OCI-LY3 (cell line): ENCODE measurements around the gene CCDC159.

Experiments
- H2AFZ ChIP-seq: fragments of 200-600, 300-600 bp; shearing (Covaris generic); 2 replicates; pipeline ENCODE4 v1.6.0; 2014; ENCODE audit warnings: antibody characterized with exemption, low read depth, low read length
- H3K27ac ChIP-seq: fragments of 200-600, 300-600 bp; sonication (generic); 2 replicates; pipeline ENCODE4 v1.5.1; 2014; ENCODE audit warnings: mild to moderate bottlenecking, low read length, moderate library complexity, mixed read lengths
- H3K27me3 ChIP-seq: fragments of 200-600, 300-600 bp; sonication (generic); 2 replicates; pipeline ENCODE4 v1.6.1; 2014; ENCODE audit warnings: low read depth, low read length, mixed read lengths
- H3K36me3 ChIP-seq: fragments of 200-600, 300-600 bp; sonication (generic); replicated peaks from 2 replicates; pipeline ENCODE3; 2014; ENCODE audit warnings: low read depth, low read length, mixed read lengths
- H3K4me1 ChIP-seq: fragments of 300-600, 200-600 bp; sonication (generic); 2 replicates; pipeline ENCODE4 v1.6.1; 2014; ENCODE audit warnings: low read length, mixed read lengths
- H3K4me2 ChIP-seq: fragments of 200-600, 300-600 bp; sonication (generic); 2 replicates; pipeline ENCODE4 v1.6.1; 2014; ENCODE audit warnings: low read length, mixed read lengths
- H3K4me3 ChIP-seq: fragments of 300-600, 200-600 bp; sonication (generic); 2 replicates; pipeline ENCODE4 v1.5.1; 2014; ENCODE audit warnings: antibody characterized with exemption, mild to moderate bottlenecking, low read length, moderate library complexity
- H3K79me2 ChIP-seq: fragments of 300-600, 200-600 bp; shearing (Covaris generic); 2 replicates; pipeline ENCODE4 v1.6.1; 2014; ENCODE audit warnings: mild to moderate bottlenecking, low read length, mixed read lengths
- H3K9ac ChIP-seq: fragments of 300-600, 200-600 bp; shearing (Covaris generic); 2 replicates; pipeline ENCODE4 v1.6.0; 2014; ENCODE audit warnings: mild to moderate bottlenecking, low read length, moderate library complexity
- H3K9me3 ChIP-seq: fragments of 200-600, 300-600 bp; shearing (Covaris generic); 2 replicates; pipeline ENCODE4 v1.6.1; 2014; ENCODE audit warnings: low read length, mixed read lengths; ENCODE audit not compliant: insufficient read depth
- H4K20me1 ChIP-seq: fragments of 200-600, 300-600 bp; sonication (generic); 2 replicates; pipeline ENCODE4 v1.6.1; 2016; ENCODE audit warnings: low read length, mixed read lengths; ENCODE audit not compliant: insufficient read depth
- EZH2phosphoT487 ChIP-seq: fragments of 200-600 bp; shearing (Covaris generic); IDR thresholded peaks from 2 replicates; pipeline ENCODE4 v1.6.1; 2018; ENCODE audit warnings: antibody characterized with exemption, mixed run types, low read depth
- TF ChIP-seq, protein P1 (sequence below): fragments of 200-600, 300-600 bp; sonication (generic); IDR thresholded peaks from 2 replicates; pipeline ENCODE4 v1.5.1; 2014; ENCODE audit warnings: antibody characterized with exemption, low read length, low read depth

The CCDC159 gene

DNA sequence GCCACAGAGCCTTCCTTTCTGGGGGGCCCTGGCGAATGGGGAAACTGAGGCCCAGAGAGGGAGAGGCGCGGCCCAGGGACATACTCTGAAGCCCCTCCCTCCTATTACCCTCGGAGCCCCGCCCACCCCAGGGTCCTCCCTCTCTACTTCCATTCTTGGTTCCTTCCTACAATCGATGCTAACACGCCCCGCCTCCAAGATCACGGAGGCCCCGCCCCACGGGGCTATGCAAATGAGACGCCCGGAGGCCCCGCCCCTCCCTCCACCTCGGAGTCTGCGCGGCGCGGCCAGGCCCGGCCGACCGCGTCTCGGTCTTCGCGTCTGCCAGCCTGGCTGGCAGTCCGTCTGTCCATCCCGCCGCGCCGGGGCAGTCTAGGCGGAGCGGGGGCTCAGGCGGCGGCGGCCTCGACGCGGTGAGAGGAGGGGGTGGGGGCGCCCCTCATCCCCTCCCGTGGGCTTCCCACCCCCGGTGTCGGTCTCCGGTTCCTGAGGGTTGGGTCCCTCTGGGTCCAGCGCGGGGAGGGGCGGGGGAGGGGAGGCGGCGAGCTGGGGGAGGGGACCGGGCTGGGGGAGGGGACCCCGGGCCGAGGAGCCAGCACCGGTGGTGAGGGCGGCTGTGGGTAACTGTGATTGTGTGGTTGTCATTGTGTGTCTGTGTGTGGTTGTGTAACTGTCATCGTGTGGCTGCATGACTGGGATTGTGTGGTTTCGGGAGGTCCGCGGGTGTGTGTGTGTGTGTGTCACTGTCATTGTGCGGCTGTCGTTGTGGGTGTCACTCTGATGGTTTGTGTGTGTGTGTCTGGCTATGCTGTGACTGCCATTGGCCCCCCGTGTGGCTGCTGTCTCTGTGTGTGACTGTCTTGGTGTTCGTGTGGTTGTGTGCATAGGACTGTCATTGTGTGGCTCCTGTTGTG, 9.1 kb downstream of the CCDC159 start, which contains the start of gene PLPPR2:
Gene PLPPR2, plus strand, starts transcription at position 273 of the 914 bp plus-strand sequence. CDS start 2,242 bp downstream, outside the sequence.
- Histone ChIP-seq H3K79me2 (no peaks in the 10 kb centered on the region), H3K9ac (no peak within 1 kb of the TSS), H3K27me3 (no peaks in the 10 kb centered on the region), H3K4me2 (no peak within 1 kb of the TSS), H4K20me1 (no peaks in the 10 kb centered on the region), H3K4me3 (no peak within 1 kb of the TSS), H3K9me3 (no peaks in the 10 kb centered on the region), H3K4me1 (no peaks in the 10 kb centered on the region), H2AFZ (no peak within 1 kb of the TSS), H3K27ac (no peak within 1 kb of the TSS), H3K36me3 (no peaks in the 10 kb centered on the region)
- no peak for TF ChIP-seq EZH2phosphoT487
- TF ChIP-seq, protein P1, sequence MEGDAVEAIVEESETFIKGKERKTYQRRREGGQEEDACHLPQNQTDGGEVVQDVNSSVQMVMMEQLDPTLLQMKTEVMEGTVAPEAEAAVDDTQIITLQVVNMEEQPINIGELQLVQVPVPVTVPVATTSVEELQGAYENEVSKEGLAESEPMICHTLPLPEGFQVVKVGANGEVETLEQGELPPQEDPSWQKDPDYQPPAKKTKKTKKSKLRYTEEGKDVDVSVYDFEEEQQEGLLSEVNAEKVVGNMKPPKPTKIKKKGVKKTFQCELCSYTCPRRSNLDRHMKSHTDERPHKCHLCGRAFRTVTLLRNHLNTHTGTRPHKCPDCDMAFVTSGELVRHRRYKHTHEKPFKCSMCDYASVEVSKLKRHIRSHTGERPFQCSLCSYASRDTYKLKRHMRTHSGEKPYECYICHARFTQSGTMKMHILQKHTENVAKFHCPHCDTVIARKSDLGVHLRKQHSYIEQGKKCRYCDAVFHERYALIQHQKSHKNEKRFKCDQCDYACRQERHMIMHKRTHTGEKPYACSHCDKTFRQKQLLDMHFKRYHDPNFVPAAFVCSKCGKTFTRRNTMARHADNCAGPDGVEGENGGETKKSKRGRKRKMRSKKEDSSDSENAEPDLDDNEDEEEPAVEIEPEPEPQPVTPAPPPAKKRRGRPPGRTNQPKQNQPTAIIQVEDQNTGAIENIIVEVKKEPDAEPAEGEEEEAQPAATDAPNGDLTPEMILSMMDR: no peak

DNA sequence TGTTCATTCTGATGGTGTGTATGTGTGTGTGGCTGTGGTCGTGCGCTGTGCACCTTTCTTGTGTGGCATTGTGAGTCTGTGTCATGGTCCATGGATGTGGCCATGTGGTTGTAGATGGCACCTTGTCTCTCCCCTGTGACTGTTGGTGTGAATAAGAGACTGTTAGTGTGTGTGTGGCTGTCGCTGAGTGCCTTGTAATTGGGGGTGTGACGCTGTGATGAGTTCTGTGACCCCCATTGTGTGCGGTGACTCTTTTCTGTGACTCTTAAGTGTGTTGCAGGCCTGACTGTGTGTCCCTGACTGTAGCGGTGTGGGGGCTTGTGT, 9.7 kb downstream of the CCDC159 start:
- TF ChIP-seq EZH2phosphoT487: no peak
- TF ChIP-seq, protein P1: no peak
- H3K4me2 ChIP-seq: no peak overlapping the region
- H3K27ac ChIP-seq: no peak overlapping the region
- H3K4me3 ChIP-seq: no peak overlapping the region
- H3K9me3 ChIP-seq: no peaks in the 10 kb centered on the region
- no peaks in the 10 kb centered on the region for H3K36me3 ChIP-seq
- H2AFZ ChIP-seq: no peak overlapping the region
- H3K4me1 ChIP-seq: no peaks in the 10 kb centered on the region
- no peaks in the 10 kb centered on the region for H4K20me1 ChIP-seq
- H3K9ac ChIP-seq: no peak overlapping the region
- H3K79me2 ChIP-seq: no peaks in the 10 kb centered on the region
- H3K27me3 ChIP-seq: no peaks in the 10 kb centered on the region

DNA sequence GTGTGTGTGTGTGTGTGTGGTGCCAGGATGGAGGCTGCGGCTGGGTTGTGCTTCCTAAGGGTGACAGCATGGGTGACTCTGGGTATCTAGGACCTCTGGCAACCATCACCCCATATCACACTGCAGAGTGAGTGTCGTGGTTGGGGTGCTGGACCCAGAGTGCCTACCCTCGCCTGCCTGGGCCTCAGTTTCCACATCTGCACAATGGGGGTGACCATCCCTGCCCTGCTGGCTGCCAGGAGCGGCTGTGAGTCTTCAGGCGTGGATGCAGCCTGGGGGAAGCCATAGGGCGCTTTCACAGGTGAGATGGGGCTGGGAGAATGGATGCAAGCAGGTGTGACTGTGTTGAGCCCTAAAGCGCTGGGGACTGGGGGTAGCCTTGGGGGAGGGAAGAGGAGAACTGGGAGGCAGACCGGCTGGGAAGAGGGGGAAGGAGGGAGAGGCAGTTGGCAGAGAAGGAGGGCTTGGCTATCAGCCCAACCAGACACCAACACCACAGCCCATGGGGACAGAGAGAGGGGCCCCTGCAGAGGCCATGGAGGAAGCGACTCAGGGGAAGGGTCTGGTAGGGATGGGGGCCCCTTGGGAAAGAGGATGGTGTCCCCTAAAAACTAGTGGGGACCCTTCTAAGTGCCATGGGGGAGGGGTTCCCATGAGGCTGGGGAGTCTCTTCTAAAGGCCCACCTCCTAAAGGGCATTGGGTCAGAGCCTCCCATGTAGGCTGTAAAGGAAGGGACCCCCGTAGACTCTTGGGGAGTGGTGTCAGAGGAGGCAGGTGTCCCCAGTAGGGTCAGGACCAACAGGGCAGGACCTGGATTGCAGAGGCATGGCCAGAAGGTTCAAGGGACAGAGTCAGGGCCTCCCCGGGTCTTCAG, 10.6 kb downstream of the CCDC159 start:
- H3K27ac ChIP-seq: no peak overlapping the region
- no peak for TF ChIP-seq EZH2phosphoT487
- TF ChIP-seq, protein P1: no peak
- H3K9me3 ChIP-seq: no peaks in the 10 kb centered on the region
- H3K9ac ChIP-seq: no peak overlapping the region
- H3K79me2 ChIP-seq: no peaks in the 10 kb centered on the region
- H3K4me3 ChIP-seq: no peak overlapping the region
- H3K4me2 ChIP-seq: no peak overlapping the region
- no peaks in the 10 kb centered on the region for H3K27me3 ChIP-seq
- H2AFZ ChIP-seq: no peak overlapping the region
- H4K20me1 ChIP-seq: no peaks in the 10 kb centered on the region
- no peaks in the 10 kb centered on the region for H3K4me1 ChIP-seq
- H3K36me3 ChIP-seq: no peaks in the 10 kb centered on the region

- no peak overlapping the region for H2AFZ ChIP-seq
- H3K79me2 ChIP-seq: no peaks in the 10 kb centered on the region
- H3K4me2 ChIP-seq: no peak overlapping the region
- no peak overlapping the region for H3K27ac ChIP-seq
- H4K20me1 ChIP-seq: no peaks in the 10 kb centered on the region
- H3K4me3 ChIP-seq: no peak overlapping the region
- H3K4me1 ChIP-seq: no peaks in the 10 kb centered on the region
- no peaks in the 10 kb centered on the region for H3K36me3 ChIP-seq
- H3K9me3 ChIP-seq: no peaks in the 10 kb centered on the region
- H3K27me3 ChIP-seq: no peaks in the 10 kb centered on the region
- H3K9ac ChIP-seq: no peak overlapping the region
- TF ChIP-seq EZH2phosphoT487: no peak
- TF ChIP-seq, protein P1: no peak
Measured at GRCh38 chr19:11359421-11359820, 13.1 kb downstream of the CCDC159 start.
